T-helper 22 cell (primary cell): ENCODE data around the gene FCGR3A.
"Not testable (repeated sequence)": the region's sequence is repeated elsewhere in the genome, so short reads cannot be mapped to it uniquely, and the experiment has no call there.

Source experiments
- DNase-seq: peaks from one replicate; pipeline ENCODE4 v3.0.0-alpha.2; 2020; ENCODE audit warnings: low read depth

Gene FCGR3A

GRCh38 chr1:161556990-161557389 is 7.4 kb upstream of the FCGR3A start:
- not testable (repeated sequence) for DNase-seq

DNA sequence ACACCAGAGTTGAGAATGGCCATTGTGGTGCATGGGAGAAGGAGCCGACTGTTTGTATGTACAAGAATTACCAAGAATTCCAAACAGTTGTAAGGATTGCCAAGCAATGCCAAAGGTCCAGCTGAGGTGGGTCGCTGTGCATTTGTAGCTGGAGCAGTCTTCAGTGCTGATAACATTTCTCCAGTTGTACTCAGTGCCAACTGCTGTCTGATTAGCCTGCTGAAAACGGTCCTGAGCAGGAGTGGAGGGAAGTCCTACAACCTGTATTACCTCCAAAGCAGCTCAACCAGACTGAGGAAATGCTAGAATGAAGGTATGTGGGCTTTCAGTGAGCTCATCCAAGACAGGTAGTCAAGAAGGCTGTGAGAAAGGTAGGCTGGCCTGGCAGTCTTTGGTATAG is 6.5 kb upstream of the FCGR3A start:
- DNase-seq, result not testable (repeated sequence)

DNA sequence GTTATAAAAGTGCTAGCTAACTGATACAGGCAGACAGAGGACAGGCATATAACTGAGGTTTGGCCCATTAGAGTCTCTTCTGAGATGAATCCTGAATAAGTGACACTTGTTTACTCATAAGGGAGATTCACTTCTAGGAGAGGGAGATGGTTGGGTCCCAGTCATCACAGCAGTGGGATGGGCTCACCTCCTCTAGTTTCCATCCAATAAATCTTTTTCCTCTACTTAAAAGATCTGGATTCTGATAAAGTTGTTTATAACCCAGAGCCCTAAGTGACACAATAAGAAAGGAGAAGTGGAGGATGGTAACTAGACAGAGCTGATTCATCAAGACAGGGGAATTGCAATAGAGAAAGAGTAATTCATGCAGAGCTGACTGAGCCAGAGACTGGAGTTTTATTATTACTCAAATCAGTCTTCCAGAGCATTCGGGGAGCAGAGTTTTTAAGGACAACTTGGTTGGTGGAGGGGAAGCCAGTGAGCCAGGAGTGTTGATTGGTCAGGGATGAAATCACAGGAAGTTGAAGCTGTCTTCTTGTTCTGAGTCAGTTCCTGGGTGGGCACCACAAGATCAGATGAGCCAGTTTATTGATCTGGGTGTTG is 5.3 kb upstream of the FCGR3A start:
- not testable (repeated sequence) for DNase-seq

- not testable (repeated sequence) for DNase-seq
Observed at GRCh38 chr1:161554340-161554739, 4.7 kb upstream of the FCGR3A start.

DNA sequence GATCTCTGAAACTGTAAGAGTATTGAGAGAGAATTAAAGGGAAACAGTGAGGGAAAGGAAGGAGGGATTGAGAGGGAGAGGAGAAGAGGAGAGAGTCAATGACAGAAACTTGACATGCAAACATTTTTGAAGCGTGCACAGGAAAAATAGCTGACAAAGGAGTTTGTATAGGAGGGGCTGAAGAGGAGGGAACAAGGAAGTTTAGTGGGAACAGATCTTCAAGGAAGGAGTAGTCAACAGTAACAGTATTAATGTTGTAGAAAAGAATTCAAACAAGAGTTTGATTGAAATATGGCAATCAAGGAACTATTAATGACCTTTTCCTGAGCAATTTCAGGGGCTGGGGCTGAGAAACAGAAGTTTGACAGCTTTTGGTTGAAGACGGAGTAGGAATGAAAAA is 4.0 kb upstream of the FCGR3A start:
- DNase-seq, result not testable (repeated sequence)

- not testable (repeated sequence) for DNase-seq
Observed at GRCh38 chr1:161550942-161551341, 1.3 kb upstream of the FCGR3A start.

DNA sequence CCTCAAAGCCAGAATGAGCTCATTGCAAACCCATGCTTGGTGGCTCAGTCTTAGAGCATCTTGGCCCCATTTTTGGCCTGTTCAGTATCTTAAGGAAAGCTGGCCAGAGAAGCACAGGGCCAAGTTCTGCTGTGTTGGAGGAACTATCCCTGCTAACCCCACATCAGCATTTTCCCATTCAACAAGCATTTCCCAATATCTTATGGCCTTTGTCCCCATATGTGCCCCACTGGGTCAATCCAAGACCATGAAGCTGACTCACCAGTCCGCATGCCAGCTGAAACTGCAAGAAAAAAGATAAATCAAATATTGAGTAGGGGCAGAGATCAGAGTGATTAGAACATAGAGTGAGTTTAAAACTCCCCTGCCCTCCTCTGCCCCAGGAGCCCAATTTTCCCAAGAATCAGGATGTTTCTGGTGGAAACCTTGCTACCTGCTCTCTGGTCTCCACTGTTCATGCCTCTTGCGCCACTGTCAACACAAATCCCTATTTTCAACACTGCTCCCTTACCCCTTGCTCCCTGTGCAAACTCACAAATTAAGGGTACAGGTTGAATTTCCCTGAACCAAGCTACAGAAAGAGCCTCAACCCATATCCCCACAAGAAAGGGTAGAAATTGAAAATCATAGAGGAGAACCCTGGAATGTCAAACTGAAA is 740 bp downstream of the FCGR3A start:
- not testable (repeated sequence) for DNase-seq

GRCh38 chr1:161547995-161548741 is 1.4 kb downstream of the FCGR3A start:
- not testable (repeated sequence) for DNase-seq

- not testable (repeated sequence) for DNase-seq
Observed at GRCh38 chr1:161545005-161545731, 4.5 kb downstream of the FCGR3A start.

DNA sequence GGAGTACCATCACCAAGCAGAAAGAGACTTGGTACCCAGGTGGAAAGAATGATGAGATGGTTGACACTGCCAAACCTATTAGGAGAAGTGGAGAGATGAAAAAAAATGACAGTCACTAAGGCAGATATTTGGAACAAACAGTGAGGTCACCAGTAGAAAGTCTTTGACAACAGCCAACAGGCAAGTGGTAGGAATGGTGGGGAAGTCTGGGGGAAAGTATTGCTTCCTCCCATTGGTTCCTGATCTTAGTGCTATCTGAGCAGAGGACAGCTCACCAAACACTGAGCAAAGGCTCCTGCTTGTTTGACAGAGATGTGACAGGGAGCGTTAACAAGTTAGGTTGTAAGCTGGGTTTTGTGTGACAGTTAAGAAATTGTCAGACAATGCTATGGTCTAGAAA is 6.5 kb downstream of the FCGR3A start:
- not testable (repeated sequence) for DNase-seq

DNA sequence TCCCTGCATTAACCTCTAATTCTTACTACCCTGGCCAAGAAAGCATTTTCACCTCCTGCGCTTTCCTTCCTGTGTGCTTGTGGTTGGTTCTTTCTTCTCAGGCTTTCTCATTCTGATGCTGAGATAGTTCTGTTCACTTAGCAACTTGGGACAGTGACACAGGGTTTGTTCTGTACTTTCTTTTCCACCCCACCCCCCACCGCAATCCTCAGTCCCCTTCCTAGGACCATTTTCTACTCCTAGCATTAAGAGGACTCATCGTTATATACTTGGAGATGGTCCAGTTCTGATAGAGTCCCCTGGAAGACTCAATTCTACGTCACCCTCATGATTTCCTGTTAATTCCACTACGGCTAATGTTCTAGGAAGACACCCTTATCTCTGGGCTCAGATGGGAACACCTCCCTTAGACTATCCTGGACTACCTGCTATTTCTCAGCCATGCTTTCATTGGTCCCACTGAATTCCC is 7.5 kb downstream of the FCGR3A start:
- DNase-seq, result peak; percentile 32

- not testable (repeated sequence) for DNase-seq
Observed at GRCh38 chr1:161540570-161540960, 9.1 kb downstream of the FCGR3A start.

GRCh38 chr1:161539731-161540569 is 9.7 kb downstream of the FCGR3A start:
- DNase-seq, result peak; percentile 58

DNA sequence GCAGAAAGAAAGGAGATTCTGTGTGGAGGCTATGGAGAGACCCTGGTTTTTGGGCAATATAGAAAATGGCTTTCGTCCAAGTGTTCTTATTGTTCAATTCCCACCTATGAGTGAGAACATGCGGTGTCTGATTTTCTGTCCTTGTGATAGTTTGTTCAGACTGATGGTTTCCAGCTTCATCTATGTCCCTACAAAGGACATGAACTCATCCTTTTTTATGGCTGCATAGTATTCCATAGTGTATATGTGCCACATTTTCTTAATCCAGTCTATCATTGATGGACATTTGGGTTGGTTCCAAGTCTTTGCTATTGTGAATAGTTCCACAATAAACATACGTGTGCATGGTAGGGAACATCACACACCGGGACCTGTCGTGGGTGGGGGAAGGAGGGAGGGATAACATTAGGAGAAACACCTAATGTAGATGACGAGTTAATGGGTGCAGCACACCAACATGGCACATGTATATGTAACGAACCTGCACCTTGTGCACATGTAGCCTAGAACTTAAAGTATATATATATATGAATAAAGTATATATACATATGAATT is 10.6 kb downstream of the FCGR3A start:
- not testable (repeated sequence) for DNase-seq

DNA sequence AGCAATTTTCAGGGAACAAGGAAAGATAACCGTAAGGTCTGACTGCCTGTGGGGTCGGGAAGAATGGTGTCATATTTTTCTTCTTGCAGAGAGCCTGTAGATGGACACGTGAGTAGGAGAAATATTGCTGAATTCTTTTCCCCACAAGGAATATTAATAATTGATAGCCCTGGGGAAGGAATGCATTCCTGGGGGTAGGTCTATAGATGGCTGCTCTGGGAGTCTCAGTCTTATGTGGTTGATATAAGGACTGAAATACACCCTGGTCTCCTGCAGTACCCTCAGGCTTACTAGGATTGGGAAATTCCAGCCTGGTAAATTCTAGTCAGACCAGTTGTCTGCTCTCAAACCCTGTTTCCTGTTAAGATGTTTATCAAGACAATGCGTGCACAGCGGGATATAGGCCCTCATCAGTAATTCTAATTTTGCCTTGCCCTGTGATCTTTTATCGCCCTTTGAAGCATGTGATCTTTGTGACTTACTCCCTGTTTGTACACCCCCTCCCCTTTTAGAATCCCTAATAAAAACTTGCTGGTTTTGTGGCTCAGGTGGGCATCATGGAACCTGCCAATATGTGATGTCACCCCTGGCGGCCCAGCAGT is 12.4 kb downstream of the FCGR3A start:
- DNase-seq, result not testable (repeated sequence)

GRCh38 chr1:161532644-161533567 is 16.7 kb downstream of the FCGR3A start:
- DNase-seq, result not testable (repeated sequence)

DNA sequence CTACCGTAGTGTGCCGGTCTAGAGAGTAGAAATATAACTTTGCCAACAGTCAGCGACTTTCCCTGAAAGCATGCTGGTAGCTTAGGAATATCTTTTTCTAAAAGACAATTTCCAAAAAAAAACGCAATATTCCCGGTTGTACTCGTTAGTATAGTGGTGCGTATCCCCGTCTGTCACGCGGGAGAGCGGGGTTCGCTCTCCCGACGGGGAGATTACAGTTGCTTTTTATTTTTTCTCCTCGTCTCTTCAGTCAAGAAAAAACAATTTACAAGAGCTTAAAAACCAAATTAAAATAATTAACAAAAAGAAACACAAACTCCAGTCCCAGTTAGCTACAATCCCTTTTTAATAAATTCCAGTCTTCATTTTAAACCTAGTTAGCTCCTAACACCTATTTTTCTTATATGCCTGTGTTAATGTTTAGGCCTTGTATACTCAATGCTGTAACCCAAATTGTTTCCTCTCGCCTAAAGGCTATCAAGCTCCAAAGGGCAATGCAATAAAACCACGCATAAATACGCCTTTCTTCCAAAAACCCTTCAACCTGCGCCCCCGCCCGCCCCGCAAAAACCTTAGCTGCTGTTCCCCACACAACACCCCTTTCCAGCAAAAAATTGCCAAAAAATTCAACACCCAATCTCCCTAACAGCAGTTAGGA is 17.5 kb downstream of the FCGR3A start:
- no peak for DNase-seq

- peak; percentile 79 for DNase-seq
Observed at GRCh38 chr1:161530671-161531641, 18.7 kb downstream of the FCGR3A start.
